Fibroblast of lung (primary cell): ENCODE results near the gene CDC20B. TPM values are rescaled to one million over a fixed set of nuclear protein-coding genes. Genes with fewer than 3 reads are reported as not detected.

Experiments
- DNase-seq, 2 donors: peaks; one replicate each; pipeline versions ENCODE4 v3.0.0 to v3.0.0-alpha.2; 2010; ENCODE audit warnings: low read depth in 2 of 2
- H2AFZ ChIP-seq: 2 replicates; pipeline ENCODE4 v1.5.1; 2012; ENCODE audit warnings: low read length, control low read depth, inconsistent platforms
- H3K27ac ChIP-seq: 2 replicates; pipeline ENCODE4 v1.5.1; 2011; ENCODE audit warnings: low read length, control low read depth; ENCODE audit not compliant: insufficient read depth
- H3K27me3 ChIP-seq: 2 replicates; pipeline ENCODE4 v1.5.1; 2011; ENCODE audit warnings: mild to moderate bottlenecking, low read length; ENCODE audit not compliant: control insufficient read depth, insufficient read depth
- H3K36me3 ChIP-seq: 2 replicates; pipeline ENCODE4 v1.5.1; 2011; ENCODE audit warnings: low read length; ENCODE audit not compliant: control insufficient read depth, insufficient read depth
- H3K4me1 ChIP-seq: 2 replicates; pipeline ENCODE4 v1.5.1; 2011; ENCODE audit warnings: low read length; ENCODE audit not compliant: control insufficient read depth, insufficient read depth; ENCODE audit errors: extremely low read depth
- H3K4me2 ChIP-seq: 2 replicates; pipeline ENCODE4 v1.5.1; 2011; ENCODE audit warnings: low read length, control low read depth; ENCODE audit not compliant: insufficient read depth; ENCODE audit errors: extremely low read depth
- H3K4me3 ChIP-seq, 4 experiments: fragments of 200-600 bp in 1 of 4; sonication (generic) in 1 of 4; replicated peaks in 1 of 4; 2 replicates each; pipeline ENCODE4 v1.5.1; 2011 to 2016; ENCODE audit warnings: low read length in 4 of 4, low read depth in 3 of 4, mild to moderate bottlenecking in 3 of 4, control low read depth in 2 of 4, inconsistent platforms in 1 of 4, mixed read lengths in 1 of 4; ENCODE audit not compliant: insufficient read depth in 1 of 4; ENCODE audit errors: control extremely low read depth in 1 of 4
- H3K79me2 ChIP-seq: 2 replicates; pipeline ENCODE4 v1.5.1; 2012; ENCODE audit warnings: mild to moderate bottlenecking, low read length, inconsistent platforms; ENCODE audit not compliant: control insufficient read depth, insufficient read depth
- H3K9ac ChIP-seq: 2 replicates; pipeline ENCODE4 v1.5.1; 2011; ENCODE audit warnings: mild to moderate bottlenecking, low read length, control low read depth; ENCODE audit not compliant: insufficient read depth
- H3K9me3 ChIP-seq: 2 replicates; pipeline ENCODE4 v1.5.1; 2012; ENCODE audit warnings: low read depth, low read length; ENCODE audit not compliant: control insufficient read depth, insufficient read depth
- H4K20me1 ChIP-seq: 2 replicates; pipeline ENCODE4 v1.5.1; 2011; ENCODE audit warnings: low read length; ENCODE audit not compliant: control insufficient read depth, insufficient read depth; ENCODE audit errors: extremely low read depth
- CTCF ChIP-seq, 2 donors: IDR thresholded peaks in 1 of 2; conservative IDR thresholded peaks in 1 of 2; 1 replicate in 1 of 2; 2 replicates in 1 of 2; pipeline ENCODE4 v1.5.1; 2011 to 2012; ENCODE audit warnings: low read length in 2 of 2, control low read depth in 1 of 2, inconsistent platforms in 1 of 2, low read depth in 1 of 2, mild to moderate bottlenecking in 1 of 2
- EZH2 ChIP-seq: IDR thresholded peaks from 2 replicates; pipeline ENCODE4 v1.5.1; 2012; ENCODE audit warnings: low read length, control low read depth, mild to moderate bottlenecking; ENCODE audit errors: missing control alignments
- polyA plus RNA-seq, 2 donors: library from polyadenylated mRNA; depleted of rRNA in 1 of 2; stranded (reverse) in 1 of 2; unstranded in 1 of 2; fragments of >200 nt; gene quantifications; 2 replicates each; pipeline ENCODE4 v1.2.1, GENCODE V29; 2011 to 2012; ENCODE audit warnings: missing spikeins in 1 of 2
- total RNA-seq: library from RNA; depleted of rRNA; stranded (reverse); fragments of >200 nt; gene quantifications from 2 replicates; pipeline ENCODE4 v1.2.1, GENCODE V29; 2014

Gene CDC20B
- total and polyA plus RNA-seq, 2 donors (not counting 1 experiment from before 2014, with no cell fraction given) = under 0.01 TPM; not detected in 1

DNA sequence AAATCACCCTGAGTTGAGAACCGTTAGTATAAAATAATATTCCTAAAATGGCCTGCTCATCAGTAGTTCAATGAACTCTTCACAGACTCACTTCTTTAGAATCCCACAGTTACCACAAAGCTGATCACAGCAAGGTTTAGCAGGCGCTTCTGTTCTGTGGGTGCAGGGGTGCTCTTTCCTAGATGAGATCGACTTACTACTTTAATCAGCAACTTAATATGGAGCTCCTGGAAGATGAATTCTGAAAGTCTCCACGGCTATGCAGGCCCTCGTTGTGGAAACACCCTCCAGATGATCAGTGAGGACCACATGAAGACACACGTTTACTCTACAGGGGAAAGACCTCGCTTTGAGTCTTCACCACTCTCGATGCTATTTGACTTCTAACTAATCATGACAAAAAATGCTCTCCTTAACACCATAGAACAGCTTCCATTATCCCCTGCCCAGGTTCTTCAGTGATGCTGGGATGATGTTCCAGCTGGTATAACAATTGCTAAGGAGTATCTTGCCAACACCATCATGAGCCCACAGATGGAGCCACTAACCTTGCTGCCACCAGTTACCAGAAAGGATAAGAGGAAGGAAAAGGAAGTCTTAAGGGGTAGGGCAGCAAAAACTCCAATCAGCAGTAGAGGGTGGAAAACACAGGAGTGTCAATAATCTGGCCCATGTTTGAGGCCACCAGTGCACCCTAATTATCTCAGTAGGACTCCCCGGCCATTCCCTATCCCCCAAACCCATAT, 30.9 kb downstream of the CDC20B start:
- Histone ChIP-seq H3K36me3 (no peaks in the 10 kb centered on the region), H4K20me1 (no peaks in the 10 kb centered on the region), H3K79me2 (no peaks in the 10 kb centered on the region), H3K4me1 (no peaks in the 10 kb centered on the region), H3K9me3 (no peaks in the 10 kb centered on the region), H3K27ac (no peak overlapping the region), H3K4me2 (no peak overlapping the region), H3K27me3 (no peaks in the 10 kb centered on the region), H2AFZ (no peak overlapping the region), H3K4me3 (no peak overlapping the region), H3K9ac (no peak overlapping the region)
- no peak for DNase-seq
- TF ChIP-seq EZH2 (no peak), CTCF (conservative IDR thresholded peaks at IDR 0.05 in 1 of 2, IDR thresholded peaks at IDR 0.05 in 1 of 2; ENCODE audit: low read depth in 1 of 2, low read length in 2 of 2) (no peak)

GRCh38 chr5:55140908-55141665, 31.9 kb downstream of the CDC20B start:
- Histone ChIP-seq H3K9ac (no peak overlapping the region), H3K4me1 (no peaks in the 10 kb centered on the region), H3K4me2 (no peak overlapping the region), H3K36me3 (no peaks in the 10 kb centered on the region), H3K4me3 (no peak overlapping the region), H2AFZ (no peak overlapping the region), H4K20me1 (no peaks in the 10 kb centered on the region), H3K79me2 (no peaks in the 10 kb centered on the region), H3K9me3 (no peaks in the 10 kb centered on the region), H3K27ac (no peak overlapping the region), H3K27me3 (no peaks in the 10 kb centered on the region)
- TF ChIP-seq EZH2 (no peak), CTCF (conservative IDR thresholded peaks at IDR 0.05 in 1 of 2, IDR thresholded peaks at IDR 0.05 in 1 of 2; ENCODE audit: low read depth in 1 of 2, low read length in 2 of 2) (no peak)
- no peak for DNase-seq

- no peaks in the 10 kb centered on the region for H3K36me3 ChIP-seq
- H3K9me3 ChIP-seq = no peaks in the 10 kb centered on the region
- H3K27me3 ChIP-seq = no peaks in the 10 kb centered on the region
- no peak overlapping the region for H3K9ac ChIP-seq
- no peak overlapping the region for H2AFZ ChIP-seq
- H3K4me2 ChIP-seq = no peak overlapping the region
- TF ChIP-seq CTCF (conservative IDR thresholded peaks at IDR 0.05 in 1 of 2, IDR thresholded peaks at IDR 0.05 in 1 of 2; ENCODE audit: low read depth in 1 of 2, low read length in 2 of 2) = no peak
- TF ChIP-seq EZH2 = no peak
- no peak for DNase-seq
- H3K4me1 ChIP-seq = no peaks in the 10 kb centered on the region
- H3K27ac ChIP-seq = no peak overlapping the region
- no peaks in the 10 kb centered on the region for H4K20me1 ChIP-seq
- H3K79me2 ChIP-seq = no peaks in the 10 kb centered on the region
- H3K4me3 ChIP-seq = no peak overlapping the region
Observed at GRCh38 chr5:55136521-55136920, 36.5 kb downstream of the CDC20B start.
